ES-I3 (cell line): ENCODE measurements around the gene BATF.

Source experiments
- H3K36me3 ChIP-seq: 2 replicates; pipeline ENCODE4 v1.6.1; 2013; ENCODE audit warnings: mild to moderate bottlenecking, low read length, control low read depth, moderate library complexity; ENCODE audit not compliant: insufficient read depth
- H3K4me1 ChIP-seq: 2 replicates; pipeline ENCODE4 v1.6.1; 2013; ENCODE audit warnings: mild to moderate bottlenecking, control low read depth, low read length; ENCODE audit not compliant: insufficient read depth
- H3K9ac ChIP-seq: 2 replicates; pipeline ENCODE4 v1.6.1; 2013; ENCODE audit warnings: low read depth, mild to moderate bottlenecking, low read length, moderate library complexity
- H3K9me3 ChIP-seq: 2 replicates; pipeline ENCODE4 v1.6.1; 2013; ENCODE audit warnings: mild to moderate bottlenecking, low read length, moderate library complexity; ENCODE audit not compliant: control insufficient read depth, insufficient read depth

The BATF gene

GRCh38 chr14:75514673-75515628 lies 7.3 kb upstream of the BATF start:
- Histone ChIP-seq H3K9ac (peak overlapping the region; percentile 57; the same call in 1 of the 2 replicates), H3K36me3 (no peaks in the 10 kb centered on the region), H3K4me1 (peaks cover 6% of the 10 kb centered on the region; the same call in 1 of the 2 replicates), H3K9me3 (no peaks in the 10 kb centered on the region; the same call in 1 of the 2 replicates)

GRCh38 chr14:75515629-75515996 lies 6.7 kb upstream of the BATF start:
- Histone ChIP-seq H3K9me3 (no peaks in the 10 kb centered on the region; the same call in 1 of the 2 replicates), H3K4me1 (peaks cover 6% of the 10 kb centered on the region; the same call in 1 of the 2 replicates), H3K9ac (peak overlapping the region; percentile 57; the same call in 1 of the 2 replicates), H3K36me3 (no peaks in the 10 kb centered on the region)

- H3K9me3 ChIP-seq = no peaks in the 10 kb centered on the region
- peaks cover 6% of the 10 kb centered on the region for H3K4me1 ChIP-seq
- H3K9ac ChIP-seq = no peak overlapping the region
- H3K36me3 ChIP-seq = no peaks in the 10 kb centered on the region
Measured at GRCh38 chr14:75518625-75519024, 3.6 kb upstream of the BATF start.

GRCh38 chr14:75519394-75519793 lies 2.9 kb upstream of the BATF start:
- Histone ChIP-seq H3K4me1 (peaks cover 6% of the 10 kb centered on the region), H3K9me3 (no peaks in the 10 kb centered on the region), H3K36me3 (no peaks in the 10 kb centered on the region), H3K9ac (no peak overlapping the region)

DNA sequence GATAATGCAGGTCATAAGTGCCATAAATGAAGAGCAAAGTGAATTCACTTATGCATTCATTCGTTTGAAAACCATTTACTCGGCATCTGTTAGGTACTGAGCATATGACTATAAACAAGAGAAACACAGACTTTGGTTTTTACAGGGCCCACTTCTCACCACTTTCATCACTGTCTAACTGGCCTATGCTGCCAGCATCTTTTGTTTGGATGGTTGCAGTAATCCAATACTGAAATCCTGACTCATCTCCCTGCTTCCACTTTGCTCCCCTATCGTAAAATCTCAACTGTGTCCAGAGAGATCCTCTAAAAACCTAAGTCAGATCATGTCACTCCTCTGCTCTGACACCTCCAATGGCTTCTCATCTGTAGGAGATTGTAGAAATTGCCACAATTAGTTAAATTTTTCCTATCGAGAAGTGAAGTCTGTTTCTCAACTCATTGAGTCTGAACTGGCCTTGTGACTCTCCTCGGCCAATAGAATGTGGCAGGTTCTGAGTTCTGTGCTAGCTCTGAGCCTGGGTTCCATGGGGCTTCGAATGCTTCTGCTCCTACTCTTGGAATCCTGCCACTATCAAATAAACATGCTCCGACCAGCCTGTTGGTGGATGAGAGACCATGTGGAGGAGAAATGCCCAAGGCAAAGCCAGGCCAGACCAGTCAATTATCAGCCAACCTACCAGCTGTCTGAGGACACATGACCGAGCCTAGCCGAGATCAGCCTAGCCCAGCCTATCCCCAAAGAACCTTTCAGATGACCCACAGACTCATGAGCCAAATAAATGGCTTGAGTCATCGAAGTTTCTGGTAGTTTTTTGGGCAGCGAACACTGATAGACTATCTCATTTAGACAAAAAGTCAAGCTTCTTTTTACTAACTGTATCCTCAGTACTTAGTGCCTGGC lies 2.2 kb upstream of the BATF start:
- Histone ChIP-seq H3K9me3 (no peaks in the 10 kb centered on the region), H3K36me3 (no peaks in the 10 kb centered on the region), H3K4me1 (peaks cover 6% of the 10 kb centered on the region), H3K9ac (no peak overlapping the region)

GRCh38 chr14:75520852-75521251 lies 1.4 kb upstream of the BATF start:
- Histone ChIP-seq H3K9me3 (no peaks in the 10 kb centered on the region), H3K9ac (no peak overlapping the region), H3K36me3 (no peaks in the 10 kb centered on the region), H3K4me1 (peaks cover 3% of the 10 kb centered on the region)

GRCh38 chr14:75521415-75522199 lies 662 bp upstream of the BATF start:
- H3K9me3 ChIP-seq = no peaks in the 10 kb centered on the region
- H3K9ac ChIP-seq = no peak overlapping the region
- H3K4me1 ChIP-seq = no peaks in the 10 kb centered on the region; the same call in 1 of the 2 replicates
- no peaks in the 10 kb centered on the region for H3K36me3 ChIP-seq

DNA sequence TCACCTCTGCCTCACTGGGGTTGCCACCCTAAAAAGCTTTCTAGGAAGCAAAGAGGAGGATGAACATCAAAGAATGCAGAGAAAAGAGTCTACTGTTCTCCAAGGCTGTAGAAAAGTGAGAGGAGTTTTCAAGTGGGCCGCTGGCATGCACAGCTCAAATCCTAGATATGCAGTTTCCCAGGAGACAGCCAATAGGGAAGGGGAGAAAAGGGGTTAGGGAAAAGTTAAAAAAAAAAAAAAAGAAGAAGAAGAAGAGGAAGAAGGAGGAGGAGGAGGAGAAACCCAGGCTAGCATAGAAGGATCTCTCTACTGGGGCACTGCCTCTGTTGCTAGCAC lies 682 bp downstream of the BATF start:
- Histone ChIP-seq H3K9ac (no peak overlapping the region), H3K4me1 (no peaks in the 10 kb centered on the region; the same call in 1 of the 2 replicates), H3K9me3 (no peaks in the 10 kb centered on the region), H3K36me3 (no peaks in the 10 kb centered on the region)

DNA sequence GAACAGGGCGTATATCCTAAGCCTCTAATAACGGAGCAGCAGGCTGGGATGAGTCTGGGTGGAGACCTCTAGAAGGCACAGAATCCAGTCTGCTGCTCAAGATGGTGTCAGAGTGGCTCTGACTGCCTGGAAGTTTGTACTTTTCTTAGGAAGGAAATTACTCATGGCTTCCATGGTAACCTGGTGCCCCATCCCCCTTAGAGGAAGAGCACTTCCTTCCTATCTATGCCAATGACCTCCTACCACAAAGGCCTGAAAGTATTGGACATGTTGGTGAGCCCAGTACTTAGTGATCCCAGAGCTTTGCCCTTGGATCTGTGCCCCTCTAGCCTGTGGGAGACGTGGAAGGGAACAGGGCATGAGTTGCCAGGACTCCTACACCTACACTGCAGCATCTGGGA lies 1.5 kb downstream of the BATF start:
- H3K4me1 ChIP-seq = no peaks in the 10 kb centered on the region; the same call in 1 of the 2 replicates
- H3K36me3 ChIP-seq = no peaks in the 10 kb centered on the region
- no peak overlapping the region for H3K9ac ChIP-seq
- no peaks in the 10 kb centered on the region for H3K9me3 ChIP-seq

DNA sequence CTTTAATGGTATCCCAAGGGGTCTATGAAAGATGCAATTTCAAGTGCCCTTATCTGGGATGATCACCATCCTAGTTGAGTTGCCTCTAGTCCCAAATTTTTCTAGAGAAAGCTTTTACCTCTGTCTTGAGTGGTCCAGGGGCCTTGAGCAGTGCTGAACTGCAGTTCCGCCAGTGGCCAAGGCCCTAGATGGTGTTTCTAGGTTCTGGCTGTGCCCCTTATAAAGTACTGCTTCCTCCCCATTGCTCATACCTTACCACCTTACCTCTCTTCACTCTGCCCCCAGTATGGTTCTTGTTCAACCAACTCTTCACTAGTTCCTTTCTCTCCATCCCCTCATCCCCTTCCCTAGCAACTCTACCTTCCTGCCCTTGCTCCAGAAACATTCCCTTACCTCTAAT lies 3.7 kb downstream of the BATF start:
- Histone ChIP-seq H3K4me1 (no peaks in the 10 kb centered on the region; the same call in 1 of the 2 replicates), H3K9ac (no peak overlapping the region), H3K9me3 (no peaks in the 10 kb centered on the region), H3K36me3 (no peaks in the 10 kb centered on the region)

- H3K36me3 ChIP-seq = no peaks in the 10 kb centered on the region
- H3K9me3 ChIP-seq = no peaks in the 10 kb centered on the region
- H3K4me1 ChIP-seq = no peaks in the 10 kb centered on the region
- no peak overlapping the region for H3K9ac ChIP-seq
Measured at GRCh38 chr14:75527449-75528163, 5.3 kb downstream of the BATF start.

DNA sequence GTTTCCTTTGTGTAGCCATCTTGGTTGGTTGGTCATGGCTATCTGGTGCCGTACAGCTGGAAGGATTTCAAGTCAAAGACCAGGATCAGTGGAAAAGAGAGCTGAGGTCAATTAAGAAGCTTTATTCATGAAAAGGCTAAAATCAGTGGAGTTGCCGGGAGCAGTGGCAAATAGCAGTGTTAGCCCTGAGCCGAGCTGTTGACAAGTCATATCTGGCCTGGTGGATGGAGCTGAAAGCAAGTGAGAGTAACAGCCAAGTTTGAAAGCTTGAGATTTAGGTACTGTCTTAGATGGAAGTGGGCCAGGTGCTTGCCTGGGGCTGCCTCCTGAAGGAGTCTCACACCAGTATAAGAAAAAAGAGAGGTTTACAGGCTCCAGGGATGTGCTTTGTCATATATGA lies 9.0 kb downstream of the BATF start:
- Histone ChIP-seq H3K36me3 (no peaks in the 10 kb centered on the region), H3K4me1 (no peaks in the 10 kb centered on the region), H3K9me3 (no peaks in the 10 kb centered on the region), H3K9ac (no peak overlapping the region)

DNA sequence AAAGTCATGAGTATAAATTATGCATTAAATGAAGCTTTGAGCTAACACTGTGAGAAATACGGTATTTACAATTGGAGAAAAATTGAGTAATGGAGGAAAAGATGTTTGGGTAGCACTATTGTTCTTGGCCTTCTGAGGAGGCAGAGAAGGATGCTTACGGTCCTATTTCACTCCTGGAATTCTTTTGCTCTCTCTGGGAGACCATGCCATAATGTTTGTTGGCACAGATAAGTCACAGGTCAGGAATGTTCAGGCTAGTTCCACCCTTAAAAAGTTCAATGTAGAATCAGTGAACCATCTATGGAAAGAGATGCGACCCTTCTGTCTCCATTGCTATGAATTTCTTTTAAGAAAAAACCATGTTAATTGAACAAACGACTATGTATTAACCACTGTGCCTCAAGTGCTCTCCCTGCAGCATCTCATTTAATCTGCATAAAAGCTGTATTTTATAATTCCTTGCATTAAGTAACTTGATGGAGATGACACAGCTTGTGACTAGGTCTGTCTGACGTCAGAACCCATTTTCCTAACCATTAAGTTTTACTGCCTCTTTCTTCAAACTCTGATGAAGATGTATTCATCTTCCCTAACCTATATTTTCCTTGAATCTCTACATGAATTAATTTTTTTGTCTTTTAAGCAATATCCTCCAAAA lies 9.5 kb downstream of the BATF start:
- Histone ChIP-seq H3K9ac (no peak overlapping the region), H3K4me1 (no peaks in the 10 kb centered on the region), H3K9me3 (no peaks in the 10 kb centered on the region), H3K36me3 (no peaks in the 10 kb centered on the region)
